BE2C (cell line): Measurements from ENCODE around the gene HSPA1L.
"Not testable (repeated sequence)": the region's sequence is repeated elsewhere in the genome, so short reads cannot be mapped to it uniquely, and the experiment has no call there.

Experiments
- DNase-seq: peaks from one replicate; pipeline ENCODE4 v3.0.0-alpha.2; 2020
- H3K27me3 ChIP-seq: fragments of 250-450 bp; sonication (Bioruptor Pico); 2 replicates; pipeline ENCODE4 v1.5.1; 2020; ENCODE audit warnings: mild to moderate bottlenecking
- H3K36me3 ChIP-seq: fragments of 250-450 bp; sonication (Bioruptor Pico); 2 replicates; pipeline ENCODE4 v1.5.1; 2020; ENCODE audit warnings: mild to moderate bottlenecking
- H3K4me1 ChIP-seq: fragments of 250-450 bp; sonication (Bioruptor Pico); 2 replicates; pipeline ENCODE4 v1.5.1; 2020
- H3K4me3 ChIP-seq: 2 replicates; pipeline ENCODE4 v1.5.1; 2011; ENCODE audit warnings: low read depth, low read length
- H3K9me3 ChIP-seq: fragments of 250-450 bp; sonication (Bioruptor Pico); 2 replicates; pipeline ENCODE4 v1.5.1; 2020
- CTCF ChIP-seq: IDR thresholded peaks from 2 replicates; pipeline ENCODE4 v1.5.1; 2012; ENCODE audit warnings: mild to moderate bottlenecking, low read depth, low read length

HSPA1L gene

DNA sequence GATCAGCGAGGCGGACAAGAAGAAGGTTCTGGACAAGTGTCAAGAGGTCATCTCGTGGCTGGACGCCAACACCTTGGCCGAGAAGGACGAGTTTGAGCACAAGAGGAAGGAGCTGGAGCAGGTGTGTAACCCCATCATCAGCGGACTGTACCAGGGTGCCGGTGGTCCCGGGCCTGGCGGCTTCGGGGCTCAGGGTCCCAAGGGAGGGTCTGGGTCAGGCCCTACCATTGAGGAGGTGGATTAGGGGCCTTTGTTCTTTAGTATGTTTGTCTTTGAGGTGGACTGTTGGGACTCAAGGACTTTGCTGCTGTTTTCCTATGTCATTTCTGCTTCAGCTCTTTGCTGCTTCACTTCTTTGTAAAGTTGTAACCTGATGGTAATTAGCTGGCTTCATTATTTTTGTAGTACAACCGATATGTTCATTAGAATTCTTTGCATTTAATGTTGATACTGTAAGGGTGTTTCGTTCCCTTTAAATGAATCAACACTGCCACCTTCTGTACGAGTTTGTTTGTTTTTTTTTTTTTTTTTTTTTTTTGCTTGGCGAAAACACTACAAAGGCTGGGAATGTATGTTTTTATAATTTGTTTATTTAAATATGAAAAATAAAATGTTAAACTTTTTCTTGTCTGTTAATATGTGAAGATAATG, 14.7 kb upstream of the HSPA1L start:
- peak; percentile 38 for DNase-seq
- TF ChIP-seq CTCF, result peak; percentile 44
- Histone ChIP-seq H3K4me1 (peaks cover 4% of the 10 kb centered on the region; the same call in 1 of the 2 replicates), H3K4me3 (peak overlapping the region; percentile 86), H3K27me3 (no peaks in the 10 kb centered on the region), H3K36me3 (peaks cover under 1% of the 10 kb centered on the region; the same call in 1 of the 2 replicates), H3K9me3 (no peaks in the 10 kb centered on the region)

- Histone ChIP-seq H3K4me3 (peak within 1 kb of the TSS; percentile 69), H3K9me3 (no peaks in the 10 kb centered on the region), H3K4me1 (peaks cover 4% of the 10 kb centered on the region; the same call in 1 of the 2 replicates), H3K27me3 (no peaks in the 10 kb centered on the region), H3K36me3 (no peaks in the 10 kb centered on the region)
- DNase-seq, result peak; percentile 99
- TF ChIP-seq CTCF, result no peak
These were observed 12.4 kb upstream of the HSPA1L start, which contains the start of gene HSPA1B for GRCh38 chr6:31827286-31828079. Gene HSPA1B (plus strand): TSS chr6:31827738. CDS start chr6:31827951, 213 bp downstream.

GRCh38 chr6:31826793-31827285, 11.8 kb upstream of the HSPA1L start:
- H3K9me3 ChIP-seq, result no peaks in the 10 kb centered on the region
- DNase-seq, result no peak
- H3K36me3 ChIP-seq, result no peaks in the 10 kb centered on the region
- no peaks in the 10 kb centered on the region for H3K27me3 ChIP-seq
- peaks cover 4% of the 10 kb centered on the region; the same call in 1 of the 2 replicates for H3K4me1 ChIP-seq
- peak overlapping the region; percentile 69 for H3K4me3 ChIP-seq
- no peak for TF ChIP-seq CTCF

GRCh38 chr6:31825553-31825952, 10.5 kb upstream of the HSPA1L start:
- Histone ChIP-seq H3K4me1 (peaks cover 4% of the 10 kb centered on the region; the same call in 1 of the 2 replicates), H3K27me3 (no peaks in the 10 kb centered on the region), H3K4me3 (no peak overlapping the region), H3K36me3 (no peaks in the 10 kb centered on the region), H3K9me3 (no peaks in the 10 kb centered on the region)
- TF ChIP-seq CTCF, result no peak
- no peak for DNase-seq

DNA sequence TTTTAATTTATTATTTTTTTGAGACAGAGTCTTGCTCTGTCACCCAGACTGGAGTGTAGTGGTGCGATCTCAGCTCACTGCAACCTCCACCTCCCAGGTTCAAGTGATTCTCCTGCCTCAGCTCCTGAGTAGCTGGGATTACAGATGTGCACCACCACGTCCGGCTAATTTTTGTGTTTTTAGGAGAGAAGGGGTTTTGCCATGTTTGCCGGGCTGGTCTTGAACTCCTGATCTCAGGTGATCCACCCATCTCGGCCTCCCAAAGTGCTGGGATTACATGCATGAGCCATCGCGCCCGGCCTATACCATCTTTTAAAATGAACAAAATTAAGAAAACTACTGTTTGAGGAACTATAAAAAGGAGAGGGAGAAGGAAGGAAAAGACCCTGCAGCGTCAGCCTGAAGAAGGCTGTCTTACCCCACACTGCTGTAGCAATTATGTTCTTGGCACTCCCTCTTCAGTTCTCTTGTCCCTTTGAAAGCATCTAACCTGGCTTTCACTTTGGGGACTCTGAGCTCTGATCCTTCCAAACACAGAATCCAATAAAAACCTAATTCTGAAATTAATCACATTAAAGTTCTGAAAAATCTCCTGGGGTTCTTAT, 8.6 kb upstream of the HSPA1L start:
- H3K9me3 ChIP-seq, DNase-seq, H3K36me3 ChIP-seq, H3K4me1 ChIP-seq, H3K4me3 ChIP-seq, H3K27me3 ChIP-seq: not testable (repeated sequence)

DNA sequence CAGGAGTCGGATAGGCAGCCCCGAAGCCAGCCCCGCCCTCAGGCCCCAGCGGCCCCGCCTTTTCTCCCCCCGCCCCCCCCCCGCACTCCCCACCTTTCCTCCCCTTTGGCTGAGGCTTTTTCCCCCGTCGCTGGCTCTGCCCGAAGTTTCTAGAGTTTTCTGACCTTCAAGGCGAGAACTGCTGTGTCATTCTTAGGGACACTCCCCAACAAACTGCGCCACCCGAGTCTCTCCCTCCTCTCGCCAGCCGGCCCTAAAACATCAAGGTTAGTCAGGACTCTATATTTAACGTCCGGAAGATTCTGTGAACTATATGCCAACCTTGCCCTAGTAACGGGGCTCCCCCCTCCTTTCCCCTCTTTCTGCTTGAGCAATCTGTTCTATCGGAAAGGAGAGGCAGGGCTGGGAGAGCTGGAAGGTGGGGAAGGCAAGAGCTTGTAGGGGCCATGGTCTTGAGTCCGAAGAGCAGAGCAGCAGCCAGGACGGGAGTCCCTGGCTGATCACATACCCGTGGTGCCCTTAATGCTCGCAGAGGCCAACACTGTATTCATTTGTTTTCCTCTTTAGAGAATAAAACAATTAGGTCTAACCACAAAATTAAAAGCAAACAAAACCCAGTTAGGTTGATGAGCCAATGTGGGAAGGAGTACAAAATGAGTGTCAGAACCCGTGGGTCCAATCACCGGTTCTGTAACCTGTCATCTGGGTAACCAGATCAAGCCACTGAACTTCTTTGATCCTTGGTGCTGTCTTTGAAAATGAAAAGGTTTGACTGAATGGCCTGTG, 7.1 kb upstream of the HSPA1L start:
- peak; percentile 42 for DNase-seq
- Histone ChIP-seq H3K36me3 (no peaks in the 10 kb centered on the region), H3K9me3 (no peaks in the 10 kb centered on the region; the same call in 1 of the 2 replicates), H3K27me3 (no peaks in the 10 kb centered on the region), H3K4me1 (peaks cover 4% of the 10 kb centered on the region; the same call in 1 of the 2 replicates), H3K4me3 (peak overlapping the region; percentile 77)
- no peak for TF ChIP-seq CTCF
